ENCODE data around the gene ASTN2.
"Not testable (repeated sequence)": the region's sequence is repeated elsewhere in the genome, so short reads cannot be mapped to it uniquely, and the experiment has no call there.

Gene ASTN2

GRCh38 chr9:117084221-117084620 lies 330.6 kb downstream of the ASTN2 start:
- in situ Hi-C loops (cut with MboI; ENCODE audit: low sequenced_read_pairs), result no loop called here

GRCh38 chr9:117083559-117083958 lies 331.3 kb downstream of the ASTN2 start:
- in situ Hi-C loops (cut with MboI; ENCODE audit: low sequenced_read_pairs), result no loop called here

GRCh38 chr9:117081641-117082317 lies 333.1 kb downstream of the ASTN2 start:
- in situ Hi-C loops (cut with MboI; ENCODE audit: low sequenced_read_pairs), result no loop called here

GRCh38 chr9:117080765-117081390 lies 334.0 kb downstream of the ASTN2 start:
- in situ Hi-C loops (cut with MboI; ENCODE audit: low sequenced_read_pairs), result no loop called here

GRCh38 chr9:117076571-117077290 lies 338.1 kb downstream of the ASTN2 start:
- in situ Hi-C loops (cut with MboI; ENCODE audit: low sequenced_read_pairs), result no loop called here

- in situ Hi-C loops (cut with MboI; ENCODE audit: low sequenced_read_pairs), result no loop called here
Observed at GRCh38 chr9:117075636-117076035, 339.2 kb downstream of the ASTN2 start.

- in situ Hi-C loops (cut with MboI; ENCODE audit: low sequenced_read_pairs), result no loop called here
Observed at GRCh38 chr9:117074784-117075520, 339.9 kb downstream of the ASTN2 start.

GRCh38 chr9:117074342-117074662 lies 340.6 kb downstream of the ASTN2 start:
- in situ Hi-C loops (cut with MboI; ENCODE audit: low sequenced_read_pairs), result no loop called here

GRCh38 chr9:117073539-117074341 lies 341.1 kb downstream of the ASTN2 start:
- in situ Hi-C loops (cut with MboI; ENCODE audit: low sequenced_read_pairs), result no loop called here

- in situ Hi-C loops (cut with MboI; ENCODE audit: low sequenced_read_pairs), result no loop called here
Observed at GRCh38 chr9:117073071-117073470, 341.8 kb downstream of the ASTN2 start.

- in situ Hi-C loops (cut with MboI; ENCODE audit: low sequenced_read_pairs), result no loop called here
Observed at GRCh38 chr9:117072216-117072615, 342.6 kb downstream of the ASTN2 start.

GRCh38 chr9:117071673-117072207 lies 343.1 kb downstream of the ASTN2 start:
- in situ Hi-C loops (cut with MboI; ENCODE audit: low sequenced_read_pairs), result not testable (repeated sequence)

- in situ Hi-C loops (cut with MboI; ENCODE audit: low sequenced_read_pairs), result no loop called here
Observed at GRCh38 chr9:117063721-117064471, 351.0 kb downstream of the ASTN2 start.

- in situ Hi-C loops (cut with MboI; ENCODE audit: low sequenced_read_pairs), result no loop called here
Observed at GRCh38 chr9:117060963-117061362, 353.9 kb downstream of the ASTN2 start.

- in situ Hi-C loops (cut with MboI; ENCODE audit: low sequenced_read_pairs), result no loop called here
Observed at GRCh38 chr9:117050007-117050406, 364.9 kb downstream of the ASTN2 start.

GRCh38 chr9:117046666-117047327 lies 368.1 kb downstream of the ASTN2 start:
- in situ Hi-C loops (cut with MboI; ENCODE audit: low sequenced_read_pairs), result no loop called here

- in situ Hi-C loops (cut with MboI; ENCODE audit: low sequenced_read_pairs), result no loop called here
Observed at GRCh38 chr9:117044241-117044640, 370.6 kb downstream of the ASTN2 start.

- in situ Hi-C loops (cut with MboI; ENCODE audit: low sequenced_read_pairs), result no loop called here
Observed at GRCh38 chr9:117043159-117043558, 371.7 kb downstream of the ASTN2 start.

- in situ Hi-C loops (cut with MboI; ENCODE audit: low sequenced_read_pairs), result no loop called here
Observed at GRCh38 chr9:117035546-117035945, 379.3 kb downstream of the ASTN2 start.

All from HL-60/S4 (cell line).